Transverse colon (tissue), 4 donors: ENCODE results near the gene UBASH3A. TPM values are rescaled to one million over a fixed set of nuclear protein-coding genes. Genes with fewer than 3 reads are reported as not detected.
A peak's percentile ranks its signal among the peaks of the same experiment; 100 is the strongest.

Experiments used
- DNase-seq: peaks from one replicate; pipeline ENCODE4 v3.0.0-alpha.2; 2019
- H3K27ac ChIP-seq, 4 donors: fragments of 200-600 bp; sonication (generic); 2 replicates each; pipeline ENCODE4 v1.5.1; 2016 to 2018; ENCODE audit warnings: inconsistent platforms in 4 of 4
- H3K27me3 ChIP-seq: fragments of 200-600 bp; sonication (generic); 2 replicates; pipeline ENCODE4 v1.5.1; 2017; ENCODE audit warnings: inconsistent platforms
- H3K36me3 ChIP-seq, 4 donors: fragments of 200-600 bp; sonication (generic); 2 replicates each; pipeline ENCODE4 v1.5.1; 2017 to 2019; ENCODE audit warnings: inconsistent platforms in 4 of 4
- H3K4me1 ChIP-seq, 4 donors: fragments of 200-600 bp; sonication (generic); 2 replicates each; pipeline ENCODE4 v1.5.1; 2017 to 2020; ENCODE audit warnings: inconsistent platforms in 4 of 4
- H3K4me3 ChIP-seq, 4 donors: fragments of 200-600 bp; sonication (generic); 1 replicate in 1 of 4; 2 replicates in 3 of 4; pipeline versions ENCODE4 v1.5.1 to v1.6.1; 2017 to 2019; ENCODE audit warnings: inconsistent platforms in 4 of 4
- H3K9me3 ChIP-seq, 2 donors: fragments of 200-600 bp; sonication (generic); 2 replicates each; pipeline ENCODE4 v1.5.1; 2017 to 2019; ENCODE audit warnings: inconsistent platforms in 2 of 2
- CTCF ChIP-seq, 5 experiments: fragments of 200-600 bp in 3 of 5; fragments of 450-650 bp in 2 of 5; sonication (generic) in 3 of 5; IDR thresholded peaks; 1 replicate in 2 of 5; 2 replicates in 3 of 5; pipeline ENCODE4 v1.5.1; 2016 to 2017; ENCODE audit warnings: antibody characterized with exemption in 5 of 5, inconsistent platforms in 3 of 5, mild to moderate bottlenecking in 2 of 5, moderate library complexity in 1 of 5
- EP300 ChIP-seq: sonication (generic); formaldehyde crosslinking; IDR thresholded peaks from one replicate; pipeline ENCODE4 v1.6.1; 2017; ENCODE audit warnings: antibody characterized with exemption, low read depth
- POLR2A ChIP-seq: fragments of 450-650 bp; IDR thresholded peaks from one replicate; pipeline ENCODE4 v1.6.1; 2016; ENCODE audit warnings: antibody characterized with exemption, mild to moderate bottlenecking, moderate library complexity
- POLR2AphosphoS5 ChIP-seq, 3 donors: sonication (generic); formaldehyde crosslinking; IDR thresholded peaks; one replicate each; pipeline ENCODE4 v1.6.1; 2016; ENCODE audit warnings: antibody characterized with exemption in 3 of 3
- WGBS, 2 donors: methylation state at CpG; one replicate each; pipeline ENCODE4 v1.1.5; 2018; ENCODE audit warnings: low coverage in 1 of 2; 5-methylcytosine and 5-hydroxymethylcytosine counted together
- in situ Hi-C, 4 donors: fragments of 200-750 bp; cut with MboI; loops; one replicate each; pipeline versions ENCODE4 v1.15.0 to v1.15.1; 2017; ENCODE audit warnings: low sequenced_read_pairs in 3 of 4, low pct_ligation_motif_present in 1 of 4, low pct_unique_long_range_greater_than_20kb in 1 of 4
- intact Hi-C: fragments of 100-400 bp; cut with DNase I; formaldehyde crosslinking; loops from one replicate; pipeline ENCODE4 v1.15.1; 2023; ENCODE audit warnings: low total_unique reads
- total RNA-seq, 4 donors: library from RNA; depleted of rRNA; stranded (reverse); fragments of >200 nt; gene quantifications; one replicate each; pipeline ENCODE4 v1.1.0, GENCODE V29; 2016

UBASH3A gene
- total RNA-seq, 4 donors from 2014 or later: 0.37 to 3.0 (median 0.82) TPM; not detected in 1

GRCh38 chr21:42387164-42387563 is 16.5 kb upstream of the UBASH3A start:
- TF ChIP-seq EP300: no peak
- TF ChIP-seq POLR2AphosphoS5 (IDR thresholded peaks at IDR 0.05): no peak
- TF ChIP-seq CTCF (IDR thresholded peaks at IDR 0.05): no peak
- TF ChIP-seq POLR2A: no peak
- 77% methylated on average over 3 of the region's 3 CpGs; no CpG with 5 or more reads in 1 of the 2 donors for WGBS, 2 donors
- Histone ChIP-seq H3K27ac (no peak overlapping the region), H3K36me3 (no peaks in the 10 kb centered on the region), H3K4me1 (peaks cover 3 to 21% (median 6%) of the 10 kb centered on the region in 4 donors), H3K27me3 (no peaks in the 10 kb centered on the region), H3K4me3 (no peak overlapping the region), H3K9me3 (no peaks in the 10 kb centered on the region)
- in situ Hi-C loops: loop anchor here in 1 of 4 donors (10.0 kb wide), 1 partner anchor 58 kb away; no protein-coding TSS in a partner anchor
- peak; percentile 5 for DNase-seq
- intact Hi-C loops: no loop called here

DNA sequence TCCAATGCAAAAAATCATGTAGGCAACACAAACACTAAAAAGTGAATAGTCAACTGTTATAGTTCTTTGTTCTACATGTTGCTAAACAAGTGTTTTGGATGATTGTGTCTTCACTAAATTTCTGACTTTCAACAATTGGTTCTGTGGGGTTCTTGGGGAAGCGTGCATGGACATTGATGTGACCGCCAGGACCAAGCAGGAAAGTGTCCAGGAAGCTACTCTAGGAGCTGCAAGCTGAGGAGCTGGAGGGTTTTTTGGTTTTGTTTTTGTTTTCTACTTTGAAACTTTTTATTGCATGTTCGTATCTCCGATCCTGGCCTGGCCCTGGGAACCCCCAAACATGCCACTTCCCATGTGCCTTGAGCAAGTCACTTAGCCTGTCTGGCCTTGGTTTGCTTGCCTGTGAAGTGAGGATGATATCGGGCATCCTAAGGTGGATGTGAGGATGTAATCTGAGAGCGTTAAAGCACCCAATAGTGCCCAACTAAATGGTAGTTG is 15.8 kb upstream of the UBASH3A start:
- H3K4me1 ChIP-seq: peaks cover 3 to 21% (median 6%) of the 10 kb centered on the region in 4 donors
- H3K27ac ChIP-seq: no peak overlapping the region
- H3K36me3 ChIP-seq: no peaks in the 10 kb centered on the region
- WGBS, 2 donors: 72 to 89% methylated on average over 4 to 6 of the region's 6 CpGs
- H3K27me3 ChIP-seq: no peaks in the 10 kb centered on the region
- no peaks in the 10 kb centered on the region for H3K9me3 ChIP-seq
- in situ Hi-C loops (loop anchor here in 1 of 4 donors (10.0 kb wide), 1 partner anchor 57 kb away; no protein-coding TSS in a partner anchor), intact Hi-C loops (no loop called here)
- no peak overlapping the region for H3K4me3 ChIP-seq
- TF ChIP-seq POLR2AphosphoS5 (IDR thresholded peaks at IDR 0.05) (no peak), CTCF (IDR thresholded peaks at IDR 0.05) (no peak), EP300 (no peak), POLR2A (no peak)
- peak; percentile 2 for DNase-seq

- DNase-seq: no peak
- H3K36me3 ChIP-seq: no peaks in the 10 kb centered on the region
- peak overlapping the region in 3 of 4 donors; percentile 25 to 40 (median 27) for H3K27ac ChIP-seq
- intact Hi-C loops (no loop called here), in situ Hi-C loops (loop anchor here in 1 of 4 donors (10.0 kb wide), 1 partner anchor 56 kb away; no protein-coding TSS in a partner anchor)
- no peak for TF ChIP-seq POLR2A
- no peak for TF ChIP-seq CTCF (IDR thresholded peaks at IDR 0.05)
- TF ChIP-seq POLR2AphosphoS5 (IDR thresholded peaks at IDR 0.05): no peak
- TF ChIP-seq EP300: no peak
- 28 to 58% methylated on average over 6 to 20 of the region's 20 CpGs for WGBS, 2 donors
- H3K4me1 ChIP-seq: peaks cover 3 to 21% (median 4%) of the 10 kb centered on the region in 4 donors
- no peaks in the 10 kb centered on the region for H3K27me3 ChIP-seq
- H3K9me3 ChIP-seq: no peaks in the 10 kb centered on the region
- no peak overlapping the region for H3K4me3 ChIP-seq
These were observed 14.8 kb upstream of the UBASH3A start for GRCh38 chr21:42388740-42389448.

DNA sequence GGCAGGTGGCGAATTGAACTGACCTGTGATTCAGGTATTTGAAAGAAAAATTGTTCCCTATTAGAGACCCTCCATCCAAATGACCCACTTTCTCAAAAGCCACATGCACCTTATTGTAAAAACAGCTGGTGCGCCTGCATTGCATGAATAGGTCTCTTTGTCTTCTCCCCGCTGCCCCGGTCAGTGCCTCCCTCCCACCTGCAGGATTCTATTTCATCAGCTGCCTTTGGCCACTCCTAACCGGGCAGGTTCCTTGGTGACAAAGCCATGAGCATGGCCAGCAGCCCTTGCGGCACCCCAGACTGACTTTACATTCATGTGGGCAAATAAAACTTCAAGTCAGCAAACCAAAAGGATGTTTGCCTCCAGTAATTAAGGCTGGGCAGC is 14.3 kb upstream of the UBASH3A start:
- Histone ChIP-seq H3K4me3 (no peak overlapping the region), H3K27me3 (no peaks in the 10 kb centered on the region), H3K36me3 (no peaks in the 10 kb centered on the region), H3K9me3 (no peaks in the 10 kb centered on the region), H3K4me1 (peaks cover 2 to 20% (median 3%) of the 10 kb centered on the region in 4 donors), H3K27ac (peak overlapping the region in 2 of 4 donors; percentile 27 to 40)
- DNase-seq: peak; percentile 50
- WGBS, 2 donors: 39% methylated on average over 6 of the region's 6 CpGs; no CpG with 5 or more reads in 1 of the 2 donors
- in situ Hi-C loops (loop anchor here in 1 of 4 donors (10.0 kb wide), 1 partner anchor 55 kb away; no protein-coding TSS in a partner anchor), intact Hi-C loops (no loop called here)
- TF ChIP-seq CTCF (IDR thresholded peaks at IDR 0.05) (no peak), EP300 (no peak), POLR2A (no peak), POLR2AphosphoS5 (IDR thresholded peaks at IDR 0.05) (no peak)
